ENCODE measurements around the gene JARID2. TPM values are rescaled to one million over a fixed set of nuclear protein-coding genes. Genes with fewer than 3 reads are reported as not detected.

The JARID2 gene
- polyA plus RNA-seq, 1 experiment = 6.1 TPM

- ChIA-PET POLR2A (no interaction called here), CTCF (no interaction called here)
- peaks cover 44% of the 10 kb centered on the region for H3K36me3 ChIP-seq (ENCODE audit: control insufficient read depth, insufficient read depth, low read length)
- no peak for DNase-seq (ENCODE audit: low read depth)
- no peaks in the 10 kb centered on the region for H3K27me3 ChIP-seq (ENCODE audit: control insufficient read depth, insufficient read depth, low read length)
- H3K4me3 ChIP-seq (ENCODE audit: low read depth, low read length) = no peak overlapping the region
- TF ChIP-seq CTCF (IDR thresholded peaks at IDR 0.05; ENCODE audit: insufficient read depth, low read depth, low read length) = no peak
Measured at GRCh38 chr6:15516378-15516777, 270.5 kb downstream of the JARID2 start.

GRCh38 chr6:15516923-15517560, 271.2 kb downstream of the JARID2 start:
- ChIA-PET CTCF (no interaction called here), POLR2A (no interaction called here)
- no peak for TF ChIP-seq CTCF (IDR thresholded peaks at IDR 0.05; ENCODE audit: insufficient read depth, low read depth, low read length)
- Histone ChIP-seq H3K36me3 (ENCODE audit: control insufficient read depth, insufficient read depth, low read length) (peaks cover 39% of the 10 kb centered on the region), H3K27me3 (ENCODE audit: control insufficient read depth, insufficient read depth, low read length) (no peaks in the 10 kb centered on the region), H3K4me3 (ENCODE audit: low read depth, low read length) (no peak overlapping the region)
- no peak for DNase-seq (ENCODE audit: low read depth)

- no peak overlapping the region for H3K4me3 ChIP-seq (ENCODE audit: low read depth, low read length)
- no peak for TF ChIP-seq CTCF (IDR thresholded peaks at IDR 0.05; ENCODE audit: insufficient read depth, low read depth, low read length)
- POLR2A ChIA-PET = no interaction called here
- CTCF ChIA-PET = no interaction called here
- no peaks in the 10 kb centered on the region for H3K27me3 ChIP-seq (ENCODE audit: control insufficient read depth, insufficient read depth, low read length)
- no peak for DNase-seq (ENCODE audit: low read depth)
- peaks cover 37% of the 10 kb centered on the region for H3K36me3 ChIP-seq (ENCODE audit: control insufficient read depth, insufficient read depth, low read length)
Measured at GRCh38 chr6:15517600-15517999, 271.7 kb downstream of the JARID2 start.

GRCh38 chr6:15518057-15518456, 272.2 kb downstream of the JARID2 start:
- ChIA-PET POLR2A (no interaction called here), CTCF (no interaction called here)
- TF ChIP-seq CTCF (IDR thresholded peaks at IDR 0.05; ENCODE audit: insufficient read depth, low read depth, low read length) = no peak
- no peak overlapping the region for H3K4me3 ChIP-seq (ENCODE audit: low read depth, low read length)
- no peak for DNase-seq (ENCODE audit: low read depth)
- H3K27me3 ChIP-seq (ENCODE audit: control insufficient read depth, insufficient read depth, low read length) = no peaks in the 10 kb centered on the region
- peaks cover 35% of the 10 kb centered on the region for H3K36me3 ChIP-seq (ENCODE audit: control insufficient read depth, insufficient read depth, low read length)

GRCh38 chr6:15518878-15519277, 273.0 kb downstream of the JARID2 start:
- Histone ChIP-seq H3K4me3 (ENCODE audit: low read depth, low read length) (no peak overlapping the region), H3K36me3 (ENCODE audit: control insufficient read depth, insufficient read depth, low read length) (peaks cover 32% of the 10 kb centered on the region), H3K27me3 (ENCODE audit: control insufficient read depth, insufficient read depth, low read length) (no peaks in the 10 kb centered on the region)
- ChIA-PET POLR2A (no interaction called here), CTCF (no interaction called here)
- TF ChIP-seq CTCF (IDR thresholded peaks at IDR 0.05; ENCODE audit: insufficient read depth, low read depth, low read length) = no peak
- no peak for DNase-seq (ENCODE audit: low read depth)
